Activated naive CD8-positive, alpha-beta T cell treated with anti-CD3 and anti-CD28 coated beads, Interleukin-2, amount 50 U/mL, for 24 hours (primary cell): ENCODE results near the gene ANK3.

Experiments
- ATAC-seq: fragments of 150-1000 bp; cut with Tn5 transposase; one replicate; pipeline ENCODE4 v1.10.0; 2021
- DNase-seq: peaks from one replicate; pipeline ENCODE4 v3.0.0; 2021
- H3K27ac Mint-ChIP-seq: one replicate; pipeline ENCODE4 v1.8.0; 2021; ENCODE audit warnings: mild to moderate bottlenecking, mixed read lengths
- H3K27me3 Mint-ChIP-seq: one replicate; pipeline ENCODE4 v1.8.0; 2021; ENCODE audit warnings: mixed read lengths
- H3K36me3 Mint-ChIP-seq: one replicate; pipeline ENCODE4 v1.8.0; 2021; ENCODE audit warnings: low read depth, mixed read lengths
- H3K4me1 Mint-ChIP-seq: one replicate; pipeline ENCODE4 v1.8.0; 2021; ENCODE audit warnings: mixed read lengths
- H3K4me3 Mint-ChIP-seq: one replicate; pipeline ENCODE4 v1.8.0; 2021; ENCODE audit warnings: mild to moderate bottlenecking, moderate library complexity, mixed read lengths
- H3K9me3 Mint-ChIP-seq: one replicate; pipeline ENCODE4 v1.8.0; 2021; ENCODE audit warnings: mixed read lengths

The ANK3 gene

GRCh38 chr10:60212195-60212594 is 177.5 kb downstream of the ANK3 start:
- H3K36me3 Mint-ChIP-seq: no peaks in the 10 kb centered on the region
- no peak overlapping the region for H3K4me3 Mint-ChIP-seq
- DNase-seq (no peak), ATAC-seq (no peak)
- peaks cover 8% of the 10 kb centered on the region for H3K4me1 Mint-ChIP-seq
- peaks cover under 1% of the 10 kb centered on the region for H3K27me3 Mint-ChIP-seq
- no peak overlapping the region for H3K27ac Mint-ChIP-seq
- H3K9me3 Mint-ChIP-seq: peaks cover 6% of the 10 kb centered on the region

DNA sequence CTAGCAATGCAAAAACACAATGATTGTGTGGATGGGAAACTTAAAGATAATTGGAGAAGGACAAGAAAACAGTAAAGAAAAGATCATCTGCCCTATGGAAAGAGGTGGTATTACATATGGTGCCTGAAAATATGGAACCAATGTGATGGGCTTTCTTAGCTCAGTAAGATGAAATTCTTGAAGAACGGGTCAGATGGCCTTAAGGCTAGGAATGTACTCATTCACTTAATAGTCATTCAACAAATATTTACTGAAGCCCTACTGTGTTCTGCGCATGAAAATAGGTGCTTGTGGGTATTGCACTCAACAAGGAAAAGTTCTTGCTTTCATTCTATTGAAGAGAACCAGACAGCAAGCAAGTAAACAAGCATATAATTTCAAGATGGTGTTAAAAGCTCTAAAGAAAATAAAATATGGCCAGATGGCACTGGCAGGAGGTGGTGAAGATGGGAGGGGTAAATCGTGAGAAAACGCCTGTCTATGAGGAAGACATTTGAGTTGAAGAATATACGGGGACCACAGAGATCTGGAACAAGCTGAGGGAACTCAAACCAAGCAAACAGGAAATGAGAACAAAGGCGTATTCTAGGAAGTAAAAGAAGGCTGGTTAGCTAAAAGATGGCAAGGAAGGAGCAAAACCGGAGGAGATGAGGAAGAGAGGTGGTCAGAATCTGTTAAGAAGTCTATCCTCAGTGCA is 179.7 kb downstream of the ANK3 start:
- Mint-ChIP-seq H3K27me3 (no peaks in the 10 kb centered on the region), H3K4me3 (no peak overlapping the region), H3K4me1 (peaks cover 8% of the 10 kb centered on the region), H3K9me3 (peaks cover 6% of the 10 kb centered on the region), H3K36me3 (no peaks in the 10 kb centered on the region), H3K27ac (no peak overlapping the region)
- ATAC-seq: no peak
- no peak for DNase-seq

DNA sequence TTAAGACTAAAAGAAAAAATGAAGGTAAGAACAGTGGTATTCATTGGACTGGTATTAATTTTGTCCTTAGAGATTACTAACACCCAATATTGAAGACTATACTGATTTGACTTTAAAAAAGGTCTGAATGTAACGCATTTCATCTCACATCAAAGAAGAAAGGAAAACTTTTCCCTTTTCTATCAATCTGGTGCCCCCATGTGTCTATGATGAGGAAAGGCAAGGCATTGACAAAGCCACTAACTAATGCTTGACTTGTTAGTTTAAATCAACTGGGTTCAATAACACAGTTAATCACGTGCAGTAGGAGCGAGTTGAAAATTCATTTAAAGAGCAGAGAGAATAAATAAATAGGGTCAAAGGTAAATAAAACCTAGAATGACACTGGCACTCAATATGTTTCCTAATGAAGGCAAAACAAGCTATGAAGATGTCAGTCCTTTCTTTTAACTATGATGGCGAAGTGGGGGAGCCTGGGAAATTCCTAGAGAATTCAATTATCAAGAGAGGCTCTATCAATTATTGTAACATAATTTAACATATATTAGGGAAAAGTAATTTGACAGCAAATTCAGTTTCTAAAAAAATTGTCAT is 180.9 kb downstream of the ANK3 start:
- no peak overlapping the region for H3K27ac Mint-ChIP-seq
- no peak overlapping the region for H3K4me3 Mint-ChIP-seq
- H3K36me3 Mint-ChIP-seq: no peaks in the 10 kb centered on the region

GRCh38 chr10:60207894-60208293 is 181.8 kb downstream of the ANK3 start:
- Mint-ChIP-seq H3K4me1 (peaks cover 8% of the 10 kb centered on the region), H3K4me3 (no peak overlapping the region), H3K36me3 (no peaks in the 10 kb centered on the region), H3K27ac (no peak overlapping the region), H3K27me3 (no peaks in the 10 kb centered on the region), H3K9me3 (peaks cover 6% of the 10 kb centered on the region)
- no peak for DNase-seq
- ATAC-seq: no peak

More for the DNA sequence above, 180.9 kb downstream of the ANK3 start:
- no peaks in the 10 kb centered on the region for H3K27me3 Mint-ChIP-seq
- peaks cover 6% of the 10 kb centered on the region for H3K9me3 Mint-ChIP-seq
- ATAC-seq: no peak
- peaks cover 8% of the 10 kb centered on the region for H3K4me1 Mint-ChIP-seq
- no peak for DNase-seq

GRCh38 chr10:60206735-60207134 is 182.9 kb downstream of the ANK3 start:
- no peak for ATAC-seq
- Mint-ChIP-seq H3K27me3 (no peaks in the 10 kb centered on the region), H3K4me1 (peaks cover 8% of the 10 kb centered on the region), H3K36me3 (no peaks in the 10 kb centered on the region), H3K27ac (no peak overlapping the region), H3K9me3 (no peaks in the 10 kb centered on the region), H3K4me3 (no peak overlapping the region)
- no peak for DNase-seq

DNA sequence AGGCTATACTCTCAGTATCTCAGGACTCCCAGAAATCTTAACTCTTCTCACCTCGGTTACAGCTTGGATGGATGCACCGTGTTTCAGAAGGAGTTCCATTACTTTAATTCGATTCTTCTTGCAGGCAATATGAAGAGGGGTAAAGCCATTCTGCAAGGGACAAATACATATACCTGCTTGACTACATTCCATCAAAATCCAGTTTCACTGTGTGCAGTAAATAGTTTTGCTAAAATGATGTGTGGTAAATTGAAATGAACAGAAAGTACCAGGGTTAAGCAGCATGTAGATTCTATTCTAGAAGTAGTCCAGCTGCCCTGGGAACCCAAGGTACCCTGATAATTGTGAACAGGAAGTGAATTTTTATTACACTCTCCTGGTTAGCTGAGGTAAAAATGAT is 183.9 kb downstream of the ANK3 start:
- Mint-ChIP-seq H3K4me1 (peaks cover 6% of the 10 kb centered on the region), H3K27me3 (no peaks in the 10 kb centered on the region), H3K9me3 (no peaks in the 10 kb centered on the region), H3K36me3 (no peaks in the 10 kb centered on the region), H3K27ac (no peak overlapping the region), H3K4me3 (no peak overlapping the region)
- no peak for DNase-seq
- ATAC-seq: no peak

GRCh38 chr10:60203993-60204618 is 185.6 kb downstream of the ANK3 start:
- no peaks in the 10 kb centered on the region for H3K36me3 Mint-ChIP-seq
- DNase-seq (no peak), ATAC-seq (no peak)
- no peak overlapping the region for H3K27ac Mint-ChIP-seq
- H3K4me3 Mint-ChIP-seq: no peak overlapping the region
- H3K4me1 Mint-ChIP-seq: no peaks in the 10 kb centered on the region
- no peaks in the 10 kb centered on the region for H3K27me3 Mint-ChIP-seq
- no peaks in the 10 kb centered on the region for H3K9me3 Mint-ChIP-seq

- no peaks in the 10 kb centered on the region for H3K36me3 Mint-ChIP-seq
Observed at GRCh38 chr10:60200682-60201053, 189.0 kb downstream of the ANK3 start.

GRCh38 chr10:60200012-60200681 is 189.5 kb downstream of the ANK3 start:
- no peak for DNase-seq
- no peaks in the 10 kb centered on the region for H3K4me1 Mint-ChIP-seq
- no peaks in the 10 kb centered on the region for H3K27me3 Mint-ChIP-seq
- no peak for ATAC-seq
- H3K27ac Mint-ChIP-seq: no peak overlapping the region
- no peaks in the 10 kb centered on the region for H3K9me3 Mint-ChIP-seq
- no peaks in the 10 kb centered on the region for H3K36me3 Mint-ChIP-seq
- no peak overlapping the region for H3K4me3 Mint-ChIP-seq

More at GRCh38 chr10:60200682-60201053, 189.0 kb downstream of the ANK3 start:
- Mint-ChIP-seq H3K4me3 (no peak overlapping the region), H3K4me1 (no peaks in the 10 kb centered on the region), H3K27me3 (no peaks in the 10 kb centered on the region), H3K9me3 (no peaks in the 10 kb centered on the region), H3K27ac (no peak overlapping the region)
- DNase-seq: no peak
- no peak for ATAC-seq

DNA sequence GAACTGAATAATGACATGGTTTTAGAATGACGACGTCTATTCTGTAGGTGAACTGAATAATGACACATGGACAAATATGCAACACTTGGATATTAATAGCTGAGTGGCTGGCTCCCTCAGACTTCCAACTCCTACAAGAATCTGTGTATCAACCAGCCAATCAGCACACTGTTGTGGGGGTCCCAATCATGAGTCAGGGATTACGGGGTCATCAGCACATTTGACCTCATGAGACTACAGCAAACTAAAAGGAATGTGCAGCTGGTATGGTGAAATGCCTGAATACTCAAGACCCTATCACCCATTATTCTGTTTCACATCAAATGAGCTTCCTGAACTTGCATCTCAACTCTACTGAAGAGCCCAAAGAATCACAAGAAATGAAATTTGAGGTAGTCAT is 192.5 kb downstream of the ANK3 start:
- ATAC-seq (no peak), DNase-seq (no peak)
- Mint-ChIP-seq H3K36me3 (no peaks in the 10 kb centered on the region), H3K27me3 (no peaks in the 10 kb centered on the region), H3K9me3 (no peaks in the 10 kb centered on the region), H3K27ac (no peak overlapping the region), H3K4me1 (no peaks in the 10 kb centered on the region), H3K4me3 (no peak overlapping the region)

DNA sequence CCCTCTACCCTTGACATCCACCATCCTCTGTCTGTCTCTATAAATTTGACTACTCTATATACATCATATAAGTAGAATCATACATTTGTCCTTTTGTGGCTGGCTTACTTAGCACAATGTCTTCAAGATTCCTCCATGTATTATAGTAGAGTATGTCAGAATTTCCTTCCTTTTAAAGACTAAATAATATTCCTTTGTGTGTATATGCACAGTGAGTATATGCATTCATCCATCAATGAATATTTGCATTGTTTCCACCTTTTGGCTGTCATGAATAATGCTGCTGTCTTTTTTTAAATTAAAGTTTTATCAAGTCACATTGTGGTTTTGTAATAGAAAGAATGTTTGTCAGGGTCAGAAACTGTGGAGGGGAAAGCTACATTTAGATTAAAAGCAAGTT is 195.3 kb downstream of the ANK3 start:
- no peaks in the 10 kb centered on the region for H3K9me3 Mint-ChIP-seq
- ATAC-seq (no peak), DNase-seq (no peak)
- no peaks in the 10 kb centered on the region for H3K36me3 Mint-ChIP-seq
- no peaks in the 10 kb centered on the region for H3K4me1 Mint-ChIP-seq
- no peak overlapping the region for H3K4me3 Mint-ChIP-seq
- H3K27me3 Mint-ChIP-seq: peaks cover 11% of the 10 kb centered on the region
- no peak overlapping the region for H3K27ac Mint-ChIP-seq

- no peak for ATAC-seq
- no peaks in the 10 kb centered on the region for H3K9me3 Mint-ChIP-seq
- H3K36me3 Mint-ChIP-seq: no peaks in the 10 kb centered on the region
- DNase-seq: no peak
- H3K4me1 Mint-ChIP-seq: no peaks in the 10 kb centered on the region
- H3K27me3 Mint-ChIP-seq: peaks cover 12% of the 10 kb centered on the region
- H3K4me3 Mint-ChIP-seq: no peak overlapping the region
- H3K27ac Mint-ChIP-seq: no peak overlapping the region
Observed at GRCh38 chr10:60192946-60193345, 196.7 kb downstream of the ANK3 start.

DNA sequence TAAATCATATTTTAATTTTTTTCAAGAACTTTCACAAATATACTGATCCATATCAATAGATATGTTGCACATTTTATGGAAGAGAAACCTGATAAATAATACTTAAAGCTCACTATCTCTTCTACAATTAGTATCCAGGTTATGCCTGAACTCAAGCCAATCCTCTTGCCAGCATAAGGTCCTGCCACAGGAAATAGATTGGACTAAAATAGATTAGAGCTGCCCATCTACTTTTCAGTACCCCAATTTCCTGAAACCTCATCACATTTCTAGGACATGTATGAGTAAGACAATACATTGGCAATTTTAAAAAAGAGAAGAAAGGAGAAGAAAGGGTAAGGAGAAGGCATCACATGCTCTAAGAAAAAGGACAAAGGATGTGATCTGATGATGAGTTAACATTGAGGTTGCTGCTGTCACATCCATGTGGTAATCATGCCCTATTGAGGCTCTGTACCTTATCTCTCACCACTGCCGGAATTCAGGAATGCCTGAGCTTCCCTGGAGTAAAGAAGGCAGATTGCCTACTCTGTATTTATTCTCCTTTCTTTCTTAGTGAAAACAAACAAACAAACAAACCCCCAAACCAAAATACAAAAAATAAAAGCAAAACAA is 199.7 kb downstream of the ANK3 start:
- H3K27ac Mint-ChIP-seq: no peak overlapping the region
- H3K27me3 Mint-ChIP-seq: peaks cover 13% of the 10 kb centered on the region
- H3K4me3 Mint-ChIP-seq: no peak overlapping the region
- DNase-seq (no peak), ATAC-seq (no peak)
- no peaks in the 10 kb centered on the region for H3K36me3 Mint-ChIP-seq
- no peaks in the 10 kb centered on the region for H3K9me3 Mint-ChIP-seq
- H3K4me1 Mint-ChIP-seq: no peaks in the 10 kb centered on the region

- ATAC-seq (no peak), DNase-seq (no peak)
- Mint-ChIP-seq H3K4me3 (no peak overlapping the region), H3K4me1 (no peaks in the 10 kb centered on the region), H3K36me3 (no peaks in the 10 kb centered on the region), H3K9me3 (no peaks in the 10 kb centered on the region), H3K27me3 (peaks cover 13% of the 10 kb centered on the region), H3K27ac (no peak overlapping the region)
Observed at GRCh38 chr10:60188548-60188947, 201.1 kb downstream of the ANK3 start.
